Kidney tubule cell (primary cell): Measurements from ENCODE around the gene ELF1.
A peak's percentile ranks its signal among the peaks of the same experiment; 100 is the strongest.

ENCODE experiments used
- DNase-seq: peaks from one replicate; pipeline ENCODE4 v3.0.0-alpha.2; 2018; ENCODE audit warnings: low spot score

ELF1 gene

DNA sequence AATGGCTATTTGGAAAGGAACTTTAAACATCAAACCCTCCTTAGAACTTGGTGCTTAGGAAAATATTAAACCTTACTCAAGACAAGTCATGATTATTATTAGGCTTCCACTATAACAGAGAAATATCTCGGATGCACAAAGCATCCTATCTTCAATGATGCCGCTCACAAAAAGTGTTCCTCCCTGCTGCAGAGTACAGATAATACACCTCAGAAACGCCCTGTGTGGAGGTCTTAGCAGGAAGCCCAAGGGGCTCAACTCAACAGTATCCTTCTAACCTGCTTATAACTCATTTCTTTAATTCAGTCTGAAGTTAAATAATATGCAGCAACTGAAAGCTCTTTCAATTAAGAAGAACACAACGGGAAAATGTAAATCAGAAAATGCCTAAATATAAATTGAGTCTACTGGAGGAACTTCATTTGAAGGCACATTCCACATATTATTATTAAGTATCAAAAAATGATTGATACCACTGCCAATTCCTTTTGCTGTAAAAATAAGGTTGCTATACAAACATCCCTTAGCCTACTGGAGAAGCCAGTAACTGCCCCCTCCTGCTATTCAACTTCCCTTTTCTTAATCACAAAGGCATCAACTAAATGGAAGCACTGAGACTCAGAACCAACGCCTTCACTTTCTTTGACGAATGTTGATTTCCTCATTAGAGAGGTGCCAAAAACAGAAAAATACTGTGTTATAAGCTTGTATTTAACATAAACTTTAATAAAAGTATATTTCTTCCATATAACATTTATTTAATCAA, 12.0 kb downstream of the ELF1 start:
- no peak for DNase-seq

DNA sequence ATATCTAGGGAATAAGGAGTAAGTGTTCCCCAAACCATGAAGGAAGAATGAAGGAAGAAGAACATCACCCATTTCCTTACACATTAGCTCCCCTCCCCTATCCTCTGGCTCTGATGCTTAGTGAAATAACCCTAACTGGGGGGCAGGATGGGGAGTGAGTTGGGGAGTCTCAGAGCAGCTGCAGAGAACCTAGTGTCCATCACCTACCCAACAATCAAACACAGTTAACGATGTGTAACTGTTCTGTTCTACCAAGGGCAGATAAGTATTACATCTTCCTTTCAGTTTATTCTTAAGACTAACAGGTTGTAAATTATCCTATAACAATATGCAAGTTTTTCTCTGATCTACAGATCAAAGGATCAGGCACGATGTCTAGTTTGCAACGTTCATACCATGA, 12.8 kb downstream of the ELF1 start:
- no peak for DNase-seq

DNA sequence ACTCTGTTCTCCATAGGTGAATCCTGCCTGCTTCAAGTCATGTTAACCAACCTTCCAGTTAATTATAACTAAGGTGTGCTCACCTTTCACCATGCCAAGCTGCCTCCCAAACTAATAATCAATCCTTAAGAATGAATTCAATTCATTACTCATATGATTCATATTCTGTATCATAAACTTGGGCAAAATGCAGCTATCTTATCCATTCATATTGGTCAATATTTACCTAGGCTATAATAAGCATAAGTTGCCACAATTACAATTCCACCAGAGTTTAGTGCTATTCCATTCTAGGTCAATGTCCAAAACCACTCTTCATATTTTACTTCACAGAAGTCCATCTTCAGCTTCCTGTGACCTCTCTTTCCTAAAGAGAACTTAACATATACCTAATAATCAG, 13.4 kb downstream of the ELF1 start:
- no peak for DNase-seq

DNA sequence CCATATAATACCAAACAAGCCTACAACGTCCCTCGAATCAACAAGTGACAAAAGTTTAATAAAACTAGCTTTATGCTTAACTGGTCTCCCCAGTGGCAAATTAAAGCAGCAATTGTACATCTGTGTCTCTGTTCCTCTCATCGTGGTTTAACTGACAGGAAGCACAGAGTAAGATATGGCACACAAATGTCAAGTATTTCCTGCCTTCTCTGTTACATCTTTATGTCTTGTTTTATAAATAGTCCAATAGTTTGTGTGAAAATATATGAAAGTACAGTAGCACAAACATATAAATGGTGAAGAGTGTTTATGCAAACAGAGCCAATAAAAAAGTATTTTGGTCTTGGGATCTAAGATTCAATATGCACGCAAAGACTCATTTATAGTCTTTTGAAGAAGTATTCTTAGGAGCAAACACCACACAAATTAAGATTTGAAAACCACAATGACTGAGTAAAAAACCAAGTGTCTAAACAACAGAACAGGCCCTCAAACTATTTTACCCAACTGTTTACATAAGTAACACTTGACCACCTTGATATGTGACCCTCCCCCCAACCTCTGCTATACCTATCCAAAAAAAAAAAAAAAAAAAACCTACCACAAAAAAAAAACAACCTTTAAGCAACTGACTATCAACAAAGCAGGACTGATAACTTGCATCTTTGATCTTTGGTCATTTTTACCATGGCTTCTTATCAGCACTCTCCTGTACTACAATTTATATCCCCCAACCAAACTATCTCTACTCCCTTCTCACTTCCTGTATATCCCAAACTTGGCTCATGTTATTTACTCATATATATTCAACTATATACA, 14.0 kb downstream of the ELF1 start:
- no peak for DNase-seq

DNA sequence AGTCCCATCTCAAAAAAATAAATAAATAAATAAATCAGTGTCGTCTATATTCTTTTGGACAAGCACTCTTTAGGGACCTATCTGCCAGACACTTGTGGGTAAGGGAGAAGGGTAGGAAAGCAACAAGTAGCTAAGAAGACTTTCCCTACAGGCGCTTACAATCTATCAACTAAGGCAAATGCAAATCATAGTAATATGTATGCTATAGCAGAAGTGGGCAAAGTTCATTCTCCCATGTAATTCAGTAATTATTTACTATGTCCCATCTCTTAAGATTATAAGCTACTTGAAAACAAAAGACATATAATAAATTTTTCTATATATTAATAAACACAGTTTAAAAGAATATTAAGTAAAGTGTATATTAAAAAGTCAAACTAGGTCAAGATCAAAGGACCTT, 16.5 kb downstream of the ELF1 start:
- DNase-seq = no peak

DNA sequence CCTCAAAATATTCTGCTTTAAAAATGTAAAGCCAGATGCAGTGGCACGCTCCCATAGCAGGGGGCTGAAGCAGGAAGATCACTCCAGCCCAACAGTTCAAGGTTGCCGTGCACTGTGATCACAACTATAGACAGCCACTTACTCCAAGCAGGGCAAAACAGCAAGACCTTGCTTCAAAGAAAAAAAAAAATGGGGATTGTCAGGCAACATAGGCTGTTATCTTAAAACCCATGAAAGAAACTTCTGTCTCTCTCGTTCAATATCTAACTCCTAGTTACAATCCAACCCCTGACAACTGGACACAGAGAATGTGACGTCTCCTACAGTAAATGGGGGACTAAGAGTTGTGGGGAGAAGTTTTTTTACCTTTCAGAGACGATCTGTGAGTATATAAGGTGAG, 17.4 kb downstream of the ELF1 start:
- DNase-seq = no peak

DNA sequence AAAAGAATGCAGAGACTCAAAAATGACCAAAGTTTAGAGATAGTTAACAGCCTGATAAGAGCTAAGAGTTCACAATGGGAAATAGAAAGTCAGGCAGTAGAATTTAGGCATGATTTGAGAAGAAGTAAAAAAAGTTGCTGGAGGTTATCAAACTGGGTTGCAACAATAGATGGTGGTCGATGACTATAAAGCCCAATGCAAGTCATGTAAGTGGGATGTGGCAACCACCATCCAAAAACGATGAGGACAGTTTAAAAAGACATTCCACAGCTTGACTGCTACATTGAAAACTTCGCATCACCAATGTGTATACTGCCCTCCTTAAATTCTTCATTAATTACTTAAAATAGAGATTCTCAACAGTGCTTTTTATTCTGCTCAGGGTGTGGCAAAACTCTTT, 19.7 kb downstream of the ELF1 start:
- DNase-seq = no peak

DNA sequence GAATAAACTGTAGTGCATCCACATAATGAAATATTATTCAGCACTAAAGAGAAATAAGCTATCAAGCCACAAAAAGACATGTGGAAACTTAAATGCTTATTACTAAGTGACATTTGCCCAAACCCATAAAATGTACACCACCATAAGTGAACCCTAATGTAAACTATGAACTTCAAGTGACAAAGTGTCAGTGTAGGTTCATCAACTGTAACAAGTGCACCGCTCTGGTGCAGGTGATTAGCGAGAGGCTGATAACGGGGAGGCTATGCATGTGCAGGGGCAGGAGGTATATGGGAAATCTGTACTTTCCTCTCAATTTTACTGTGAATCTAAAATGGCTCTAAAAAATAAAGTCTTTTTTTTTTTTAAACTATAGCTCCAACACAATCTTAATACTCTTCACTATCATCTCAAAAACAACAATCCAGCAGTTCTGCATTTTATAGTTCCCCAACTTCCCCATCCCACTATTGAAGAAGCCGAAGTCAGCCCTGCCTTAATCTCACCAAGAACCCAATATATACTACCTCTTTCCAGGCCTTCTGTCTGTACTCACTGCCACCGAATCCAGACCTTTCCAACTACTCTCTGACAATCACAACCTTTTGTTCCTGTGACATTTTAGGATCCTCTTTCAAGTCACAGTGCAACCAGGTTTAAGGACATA, 22.6 kb downstream of the ELF1 start:
- DNase-seq = no peak

DNA sequence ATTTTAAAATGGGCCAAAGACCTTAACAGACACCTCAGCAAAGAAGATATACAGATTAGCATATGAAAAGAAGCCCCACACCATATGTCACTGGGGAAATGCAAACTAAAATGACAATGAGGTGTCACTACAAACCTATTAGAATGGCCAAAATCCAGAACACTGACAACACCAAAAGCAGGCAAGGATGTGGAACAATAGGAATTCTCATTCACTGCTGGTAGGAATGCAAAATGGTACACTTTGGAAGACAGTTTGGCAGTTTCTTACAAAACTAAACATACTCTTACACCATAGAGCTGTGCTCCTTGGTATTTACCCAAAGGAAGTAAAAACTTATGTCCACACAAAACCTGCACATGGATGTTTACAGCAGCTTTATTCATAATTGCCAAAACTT, 23.1 kb downstream of the ELF1 start:
- no peak for DNase-seq

DNA sequence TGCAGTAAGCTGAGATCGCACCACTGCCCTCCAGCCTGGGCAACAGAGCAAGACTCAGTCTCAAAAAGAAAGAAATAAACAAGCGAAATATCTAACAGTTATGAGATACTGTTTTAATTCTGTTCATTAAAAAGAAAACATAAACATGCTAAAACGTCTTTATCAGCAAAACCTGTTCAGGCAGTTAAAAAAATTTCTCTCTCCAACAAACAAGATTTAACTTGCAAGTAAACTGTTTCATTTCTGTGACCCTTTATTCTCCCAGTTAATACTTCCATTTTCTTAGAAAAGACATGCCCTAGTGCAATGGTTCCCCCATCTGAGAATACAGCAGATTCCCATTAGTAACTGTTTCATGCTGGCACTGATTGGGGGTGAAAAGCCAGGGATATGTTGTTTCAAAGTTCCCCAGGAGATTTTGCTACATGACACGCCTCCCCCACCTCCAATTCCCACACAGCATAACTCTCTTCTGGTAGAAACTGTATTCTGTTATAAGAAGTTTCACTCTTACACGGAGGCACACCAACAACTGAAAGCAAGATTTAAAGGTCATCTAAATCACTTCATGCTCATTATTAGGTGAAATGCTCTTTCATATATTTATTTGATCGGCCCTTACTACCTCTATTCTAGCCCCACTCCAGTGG, 24.4 kb downstream of the ELF1 start:
- DNase-seq = no peak

DNA sequence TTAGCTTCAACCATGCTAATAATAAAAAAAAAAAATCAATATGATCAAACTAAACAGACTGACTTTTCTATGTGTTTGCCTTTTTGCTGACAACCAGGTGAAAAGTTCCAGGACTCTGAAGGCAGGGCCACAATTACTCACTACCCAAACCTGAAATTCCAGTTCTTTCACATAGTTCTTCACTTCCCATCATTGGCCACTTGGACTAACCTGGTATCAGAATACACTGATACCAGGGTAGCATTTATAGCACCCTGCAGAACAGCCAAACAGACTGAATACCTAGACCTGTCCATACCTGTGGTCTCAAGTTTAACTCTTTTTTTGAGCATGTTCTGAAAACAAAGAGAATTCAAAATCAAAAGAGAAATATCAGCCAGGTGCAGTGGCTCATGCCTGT, 25.1 kb downstream of the ELF1 start:
- DNase-seq = peak; percentile 79

DNA sequence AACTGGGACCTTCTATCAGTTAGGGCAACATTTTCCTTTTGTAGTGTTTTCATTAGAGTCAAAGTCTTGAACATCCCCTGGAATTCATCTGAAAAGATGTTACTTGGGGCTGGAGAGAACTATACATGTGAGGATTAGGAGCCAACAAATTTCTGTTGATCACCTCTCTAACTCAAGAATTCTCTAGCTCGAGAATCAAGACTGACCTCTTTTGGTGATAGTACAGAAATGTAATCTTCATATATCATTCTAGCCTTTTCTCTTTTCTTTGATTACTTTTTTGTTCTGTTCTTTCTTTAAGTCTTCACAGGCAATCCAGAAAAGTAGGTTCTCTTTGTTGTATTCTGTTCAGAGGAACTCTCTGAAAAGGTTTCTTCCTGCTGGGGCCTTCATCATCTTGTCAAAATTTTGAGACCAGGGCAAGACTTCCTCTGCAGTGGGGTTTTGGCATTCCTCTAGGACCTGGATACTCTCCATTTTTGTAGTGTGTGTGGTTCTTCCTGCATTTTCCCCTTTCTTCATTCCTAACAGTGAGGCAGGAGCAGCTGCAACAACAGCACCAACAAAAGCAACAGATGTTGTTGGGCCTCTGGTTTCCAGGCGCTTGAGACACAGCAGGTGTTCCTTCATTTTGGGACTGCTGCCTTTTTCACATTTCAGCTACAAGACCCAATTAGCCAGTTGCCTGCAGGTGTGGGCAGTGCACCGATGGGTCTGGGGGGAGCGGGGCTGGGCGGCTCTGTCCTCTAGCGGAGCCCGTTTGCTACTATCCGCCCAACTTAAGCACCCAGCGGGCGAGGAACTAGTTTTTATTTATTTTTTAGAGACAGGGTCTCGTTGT, 26.2 kb downstream of the ELF1 start:
- DNase-seq = no peak

DNA sequence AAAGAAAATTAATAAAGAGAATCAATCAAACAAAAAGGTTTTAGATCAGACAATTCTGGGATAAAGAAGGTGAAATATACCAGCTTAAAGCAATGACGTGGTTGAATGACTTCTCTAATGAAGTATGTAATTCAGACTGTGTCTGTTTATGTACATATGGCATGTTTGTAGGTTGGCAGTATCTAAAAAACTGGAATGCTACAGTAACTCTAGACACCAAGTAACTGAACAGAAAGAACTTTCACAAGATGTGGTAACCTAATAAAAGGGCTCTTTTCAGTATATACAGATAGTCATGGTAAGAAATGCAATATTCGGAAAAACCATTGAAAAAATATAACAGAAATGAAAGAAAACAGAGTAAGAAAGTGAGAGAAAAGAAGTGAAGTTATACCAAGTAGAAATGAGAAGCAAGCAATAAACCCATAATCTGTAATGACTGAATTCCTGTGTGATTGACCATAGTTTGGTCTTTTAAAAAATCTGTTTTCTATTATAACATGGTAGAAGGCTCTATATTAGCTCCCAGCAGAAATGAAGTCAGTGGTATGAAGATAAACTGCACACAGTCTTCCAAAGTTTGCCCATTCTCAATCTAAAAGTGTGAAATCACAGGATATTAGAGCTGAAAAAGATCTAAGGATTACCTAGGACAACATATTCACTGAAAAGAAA, 31.4 kb downstream of the ELF1 start:
- no peak for DNase-seq

DNA sequence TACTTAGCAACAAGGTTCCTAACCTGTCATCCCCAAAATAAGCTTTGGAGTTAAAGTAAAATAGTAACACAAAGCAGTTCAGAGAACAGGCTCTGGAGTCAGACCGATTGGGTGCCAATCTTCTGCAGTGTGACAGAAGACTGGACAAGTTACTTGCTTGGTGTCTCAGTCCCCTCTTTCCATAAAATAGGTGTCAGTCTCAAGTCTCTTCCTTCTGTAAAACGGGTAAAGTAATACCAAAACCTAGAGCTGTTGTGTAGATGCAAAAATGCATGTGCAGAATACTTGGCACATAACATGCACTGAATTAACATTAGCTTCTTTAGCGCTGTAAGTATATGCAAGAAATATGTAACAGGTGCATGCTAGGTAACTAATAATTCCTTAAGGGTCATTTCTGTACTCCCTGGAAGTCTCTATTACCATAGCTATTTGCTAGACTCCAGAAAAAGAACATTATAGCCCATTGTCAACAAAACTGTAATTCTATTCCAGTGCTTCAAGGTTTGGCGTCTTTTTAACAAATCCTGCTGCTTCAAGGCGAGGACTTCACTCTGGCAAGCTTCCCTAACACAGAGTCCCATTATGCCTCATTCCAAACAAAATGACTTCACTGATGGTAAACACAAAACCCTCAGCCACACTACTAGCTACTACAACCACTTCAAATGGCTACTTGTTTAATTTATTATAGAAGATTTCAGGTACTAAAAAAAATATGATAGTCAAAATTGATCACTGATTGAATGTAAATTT, 32.8 kb downstream of the ELF1 start:
- peak; percentile 26 for DNase-seq

DNA sequence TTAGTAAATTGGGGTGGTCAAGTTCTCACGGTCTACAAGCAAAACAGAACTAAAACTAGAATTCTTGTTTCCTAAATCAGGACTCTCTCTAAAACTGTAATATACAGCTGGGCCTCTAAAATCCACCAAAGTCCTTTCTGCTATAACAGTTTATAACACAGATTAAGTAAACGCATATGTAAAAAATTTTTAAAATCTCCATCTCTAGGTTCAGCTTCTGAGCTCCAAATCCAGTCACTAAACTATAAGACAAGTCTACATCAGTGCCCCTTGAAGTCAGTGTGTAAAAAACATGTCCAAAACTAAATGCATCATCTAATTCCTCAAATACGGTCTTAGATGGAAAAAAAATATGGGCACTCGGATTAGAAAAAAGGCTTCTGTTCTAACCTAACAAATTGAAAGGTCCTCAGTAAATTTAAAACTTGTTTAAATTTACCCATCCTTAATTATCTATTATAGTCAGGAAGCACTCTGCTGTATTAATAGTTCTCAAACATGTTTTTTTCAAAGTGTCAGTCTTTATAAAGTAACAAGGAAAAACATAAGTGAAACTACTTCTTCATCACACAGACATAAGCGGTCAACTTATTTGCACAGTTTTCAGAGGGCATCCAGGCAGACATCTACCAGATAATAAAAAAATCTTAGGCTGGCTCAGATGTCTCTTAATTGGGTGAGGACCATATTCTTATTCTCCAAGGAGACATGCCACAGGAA, 33.6 kb downstream of the ELF1 start:
- no peak for DNase-seq

DNA sequence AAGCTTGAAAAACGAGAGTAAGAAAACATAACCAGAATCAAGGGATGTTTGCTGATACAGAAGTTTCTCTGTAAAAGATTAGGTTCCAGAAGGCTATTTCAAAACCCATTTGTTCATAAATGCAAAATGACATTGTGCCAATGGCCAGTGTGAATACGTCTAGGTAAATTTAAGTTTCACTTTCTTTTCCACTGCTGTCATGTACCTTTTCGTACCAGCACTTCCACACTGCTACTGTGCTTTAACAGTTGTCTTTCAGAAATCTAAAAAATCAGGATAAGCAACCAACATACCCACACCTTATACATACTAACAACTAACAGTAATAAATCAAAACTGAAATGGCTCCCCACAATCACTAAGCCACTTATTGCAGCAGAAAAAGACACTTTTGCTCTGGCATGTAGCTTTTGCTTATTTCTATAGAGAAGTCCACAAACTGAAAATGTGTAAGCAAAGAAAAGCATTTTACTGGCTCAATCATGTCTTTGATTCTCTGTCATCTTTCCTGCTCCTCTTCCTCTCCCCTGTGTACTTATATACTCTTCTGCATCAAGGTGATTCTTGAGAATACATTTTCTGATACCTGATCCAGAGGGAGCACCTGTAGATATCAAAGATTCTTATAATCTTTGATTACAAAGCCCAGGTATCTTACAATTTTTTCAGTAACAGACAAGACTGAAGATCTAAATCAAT, 34.3 kb downstream of the ELF1 start:
- peak; percentile 32 for DNase-seq

DNA sequence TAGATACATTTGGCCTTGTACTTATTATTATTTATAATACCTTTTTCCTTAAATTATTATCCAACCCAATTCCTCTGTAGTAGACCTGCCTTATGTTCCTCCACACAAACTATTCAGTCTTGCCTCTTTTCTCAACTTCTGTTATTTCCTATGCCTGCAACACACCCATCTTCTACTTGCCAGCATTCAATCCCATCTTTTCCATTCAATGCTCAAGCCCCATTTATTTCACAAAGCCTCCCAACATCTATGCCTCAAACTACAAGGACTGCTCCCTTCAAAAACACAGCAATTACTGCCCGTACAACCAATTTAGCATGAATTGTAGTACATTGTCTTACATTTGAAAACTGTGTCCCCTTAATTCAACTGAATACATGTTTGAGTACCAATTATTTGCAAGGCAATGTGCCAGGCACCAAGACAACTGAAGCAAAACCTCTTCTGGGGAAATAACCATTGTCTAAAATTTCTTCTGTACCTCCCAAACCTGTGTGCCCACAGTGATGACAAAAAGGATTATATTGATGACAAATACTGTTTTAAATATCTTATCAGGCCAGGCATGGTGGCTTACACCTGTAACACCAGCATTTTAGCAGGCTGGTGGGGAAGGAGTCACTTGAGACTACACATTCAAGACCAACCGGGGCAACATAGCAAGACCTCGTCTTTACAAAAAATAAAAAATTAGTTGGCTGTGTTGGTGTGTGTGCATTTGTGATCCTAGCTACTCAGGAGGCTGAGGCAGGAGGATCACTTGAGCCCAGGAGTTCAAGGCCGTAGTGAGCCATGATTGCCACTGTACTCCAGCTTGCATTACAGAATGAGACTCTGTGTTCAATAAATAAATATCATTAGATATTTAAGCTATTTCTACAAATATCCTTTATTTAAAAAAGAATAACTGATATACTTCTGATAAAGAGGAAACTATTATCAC, 35.1 kb downstream of the ELF1 start:
- no peak for DNase-seq

DNA sequence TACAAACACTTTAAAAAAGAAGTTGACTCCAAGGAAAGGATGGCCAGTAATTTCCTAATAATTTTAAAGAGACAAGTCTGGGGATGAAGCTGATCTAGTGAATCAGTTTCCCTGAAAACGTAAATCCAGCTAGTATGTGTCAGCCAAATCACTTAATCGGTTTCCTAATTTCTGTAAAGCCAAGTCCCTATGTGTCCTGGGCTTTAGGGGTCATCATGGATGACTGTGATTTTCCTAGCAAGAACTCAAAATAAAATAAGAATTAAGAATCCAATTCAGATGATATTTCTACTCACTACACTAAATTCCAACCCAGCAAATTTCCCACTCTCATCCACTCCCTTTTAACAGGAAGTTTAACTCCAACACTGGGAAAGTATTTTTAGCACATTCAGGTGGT, 35.9 kb downstream of the ELF1 start:
- DNase-seq = no peak
